GM12874 (cell line): ENCODE measurements around the gene ELL.

Source experiments
- CTCF ChIP-seq: IDR thresholded peaks from 2 replicates; pipeline ENCODE4 v1.5.1; 2011; ENCODE audit warnings: low read depth, mild to moderate bottlenecking, control low read depth, low read length, moderate library complexity; ENCODE audit not compliant: insufficient read depth

Gene ELL

GRCh38 chr19:18421371-18421959 lies 100.4 kb downstream of the ELL start:
- no peak for TF ChIP-seq CTCF

GRCh38 chr19:18420930-18421329 lies 100.9 kb downstream of the ELL start:
- TF ChIP-seq CTCF, result no peak

GRCh38 chr19:18419699-18420460 lies 102.0 kb downstream of the ELL start:
- TF ChIP-seq CTCF, result no peak

- peak; percentile 27; the same call in 1 of the 2 replicates for TF ChIP-seq CTCF
Observed at GRCh38 chr19:18419195-18419698, 102.6 kb downstream of the ELL start, which contains the start of gene SSBP4. Gene SSBP4, plus strand, starts transcription at chr19:18419398. Its CDS starts 251 bp downstream, at chr19:18419649.

- no peak for TF ChIP-seq CTCF
Observed at GRCh38 chr19:18418483-18419194, 103.2 kb downstream of the ELL start.

GRCh38 chr19:18418029-18418482 lies 103.8 kb downstream of the ELL start:
- TF ChIP-seq CTCF, result no peak
